Measurements from ENCODE around the gene NCF2.

GRCh38 chr1:183522104-183522503 is 68.2 kb downstream of the NCF2 start:
- TF ChIP-seq MYC (IDR thresholded peaks at IDR 0.05; ENCODE audit: low read depth, low read length) (no peak), CTCF (IDR thresholded peaks at IDR 0.05; ENCODE audit: extremely low read depth in 1 of 2, insufficient read depth in 1 of 2, low read depth in 1 of 2, low read length in 2 of 2) (no peak), POLR2A (IDR thresholded peaks at IDR 0.05; ENCODE audit: low read depth, low read length) (no peak), EZH2 (IDR thresholded peaks at IDR 0.05; ENCODE audit: borderline replicate concordance, low read depth, low read length, severe bottlenecking) (no peak)

Data from endothelial cell of umbilical vein (primary cell).